Kidney (tissue), 14 donors: ENCODE measurements around the gene ATP6V1B1. TPM values are rescaled to one million over a fixed set of nuclear protein-coding genes. Genes with fewer than 3 reads are reported as not detected.

Source experiments
- DNase-seq, 5 donors: peaks; one replicate each; pipeline ENCODE4 v3.0.0-alpha.2; 2013 to 2020
- FAIRE-seq: peaks from 2 replicates; lab custom pipeline; 2012; peaks lifted over from hg19 to GRCh38; lab: Jason Lieb, UNC
- H3K27ac ChIP-seq, 2 donors: one replicate each; pipeline ENCODE4 v1.7.0; 2013; ENCODE audit warnings: low read depth in 2 of 2, low read length in 2 of 2, inconsistent platforms in 1 of 2
- H3K27me3 ChIP-seq: one replicate; pipeline ENCODE4 v1.7.1; 2013; ENCODE audit warnings: low read length, inconsistent platforms; ENCODE audit not compliant: control insufficient read depth, insufficient read depth
- H3K36me3 ChIP-seq, 3 donors: one replicate each; pipeline versions ENCODE4 v1.7.0 to v1.7.1; 2013; ENCODE audit warnings: low read length in 3 of 3, control low read depth in 1 of 3, inconsistent platforms in 1 of 3; ENCODE audit not compliant: insufficient read depth in 3 of 3, control insufficient read depth in 2 of 3
- H3K4me1 ChIP-seq, 3 donors: one replicate each; pipeline versions ENCODE4 v1.7.0 to v1.7.1; 2013; ENCODE audit warnings: low read length in 3 of 3, inconsistent platforms in 1 of 3, low read depth in 1 of 3; ENCODE audit not compliant: control insufficient read depth in 2 of 3, insufficient read depth in 2 of 3
- H3K4me3 ChIP-seq, 3 donors: one replicate each; pipeline versions ENCODE4 v1.7.0 to v1.8.1; 2013; ENCODE audit warnings: low read length in 3 of 3, control low read depth in 1 of 3, inconsistent platforms in 1 of 3
- H3K9ac ChIP-seq, 3 donors: one replicate each; pipeline versions ENCODE4 v1.7.0 to v1.7.1; 2013; ENCODE audit warnings: low read length in 3 of 3, control low read depth in 1 of 3, inconsistent platforms in 1 of 3
- H3K9me3 ChIP-seq, 3 donors: one replicate each; pipeline versions ENCODE4 v1.7.0 to v1.7.1; 2013; ENCODE audit warnings: low read length in 3 of 3, control low read depth in 1 of 3, inconsistent platforms in 1 of 3; ENCODE audit not compliant: control insufficient read depth in 2 of 3, insufficient read depth in 1 of 3
- CTCF ChIP-seq: IDR thresholded peaks from 3 replicates; pipeline ENCODE4 v1.5.1; 2012; ENCODE audit warnings: mild to moderate bottlenecking, moderate library complexity, borderline replicate concordance; ENCODE audit not compliant: insufficient read depth; ENCODE audit errors: extremely low read depth
- intact Hi-C: fragments of 100-400 bp; cut with DNase I; formaldehyde crosslinking; loops from one replicate; pipeline ENCODE4 v1.11.1; 2022
- polyA plus RNA-seq: library from polyadenylated mRNA; stranded (reverse); fragments of 350-450 nt; fragmentation: Illumina TruSeq; extraction: RNeasy Lipid Tissue Mini Kit (QIAGEN cat#74804); gene quantifications from one replicate; pipeline ENCODE4 v1.2.3, GENCODE V29; 2014; ENCODE audit warnings: low read depth, low replicate concordance; ENCODE audit not compliant: insufficient read depth
- total RNA-seq: library from RNA; stranded (reverse); fragmentation: NEBNext Ultra II Directional; extraction: Animal tissue kit (Norgen Biotek cat#: 25700); gene quantifications from one replicate; pipeline ENCODE4 v1.2.1, GENCODE V29; 2021
- donor health status: control.
- donor health status: control.
- donor health status: control.
- donor health status: control.
- donor health status: control.
- donor health status: DM: yes; HTN: yes; CAD: no.
- donor health status: Normal renal cell carcinoma (clear cell type).

Gene ATP6V1B1
- total and polyA plus RNA-seq, 2 donors from 2014 or later: 37.9 to 400 TPM

GRCh38 chr2:71005271-71006202 lies 69.8 kb downstream of the ATP6V1B1 start:
- intact Hi-C loops: no loop called here
- Histone ChIP-seq H3K4me1 (no peaks in the 10 kb centered on the region), H3K4me3 (no peak overlapping the region), H3K36me3 (no peaks in the 10 kb centered on the region), H3K27ac (no peak overlapping the region), H3K9ac (no peak overlapping the region), H3K27me3 (no peaks in the 10 kb centered on the region), H3K9me3 (no peaks in the 10 kb centered on the region)
- FAIRE-seq (no peak), DNase-seq (no peak)
- no peak for TF ChIP-seq CTCF

GRCh38 chr2:71006323-71006722 lies 70.6 kb downstream of the ATP6V1B1 start:
- Histone ChIP-seq H3K27me3 (no peaks in the 10 kb centered on the region), H3K9me3 (no peaks in the 10 kb centered on the region), H3K27ac (no peak overlapping the region), H3K4me1 (no peaks in the 10 kb centered on the region), H3K36me3 (no peaks in the 10 kb centered on the region), H3K9ac (no peak overlapping the region), H3K4me3 (no peak overlapping the region)
- no peak for FAIRE-seq
- no peak for TF ChIP-seq CTCF
- intact Hi-C loops: no loop called here
- DNase-seq: no peak

- FAIRE-seq: no peak
- H3K4me3 ChIP-seq: no peak overlapping the region
- intact Hi-C loops: no loop called here
Measured at GRCh38 chr2:71006955-71007799, 71.5 kb downstream of the ATP6V1B1 start.

More at GRCh38 chr2:71006955-71007799, 71.5 kb downstream of the ATP6V1B1 start:
- Histone ChIP-seq H3K27ac (no peak overlapping the region), H3K9ac (no peak overlapping the region), H3K9me3 (no peaks in the 10 kb centered on the region), H3K36me3 (no peaks in the 10 kb centered on the region), H3K4me1 (no peaks in the 10 kb centered on the region), H3K27me3 (no peaks in the 10 kb centered on the region)
- DNase-seq: no peak
- TF ChIP-seq CTCF: no peak
